ENCODE measurements around the gene RNF4.

GRCh38 chr4:2449511-2450392 lies 19.2 kb upstream of the RNF4 start:
- TF ChIP-seq EZH2 (optimal IDR thresholded peaks at IDR 0.05; ENCODE audit: low read depth, low read length) (no peak), CTCF (IDR thresholded peaks at IDR 0.05; ENCODE audit: low read length) (no peak)
